H9 (cell line): ENCODE results near the gene UTP3. TPM values are rescaled to one million over a fixed set of nuclear protein-coding genes. Genes with fewer than 3 reads are reported as not detected.

ENCODE experiments used
- DNase-seq: peaks from one replicate; pipeline ENCODE4 v3.0.0-alpha.2; 2017
- H2AFZ ChIP-seq: one replicate; pipeline ENCODE4 v1.6.1; 2013; ENCODE audit warnings: mild to moderate bottlenecking, low read length, control low read depth, moderate library complexity
- H2AK5ac ChIP-seq: 2 replicates; pipeline ENCODE4 v1.6.1; 2013; ENCODE audit warnings: low read length, control low read depth, mixed read lengths; ENCODE audit not compliant: insufficient read length
- H2BK120ac ChIP-seq: one replicate; pipeline ENCODE4 v1.6.1; 2013; ENCODE audit warnings: low read depth, mild to moderate bottlenecking, low read length, control low read depth, inconsistent platforms; ENCODE audit not compliant: poor library complexity, severe bottlenecking
- H2BK12ac ChIP-seq: 2 replicates; pipeline ENCODE4 v1.6.1; 2013; ENCODE audit warnings: low read length, control low read depth, mixed read lengths, low read depth; ENCODE audit not compliant: insufficient read length
- H2BK15ac ChIP-seq: 2 replicates; pipeline ENCODE4 v1.6.1; 2013; ENCODE audit warnings: low read depth, low read length, control low read depth
- H2BK20ac ChIP-seq: one replicate; pipeline ENCODE4 v1.6.1; 2013; ENCODE audit warnings: low read depth, mild to moderate bottlenecking, low read length, control low read depth, inconsistent platforms; ENCODE audit not compliant: poor library complexity, severe bottlenecking
- H2BK5ac ChIP-seq: 2 replicates; pipeline ENCODE4 v1.6.1; 2013; ENCODE audit warnings: low read length, control low read depth, mixed read lengths; ENCODE audit not compliant: insufficient read length
- H3K14ac ChIP-seq: 2 replicates; pipeline ENCODE4 v1.6.1; 2013; ENCODE audit warnings: low read length, control low read depth; ENCODE audit not compliant: insufficient read depth
- H3K18ac ChIP-seq: 2 replicates; pipeline ENCODE4 v1.6.1; 2013; ENCODE audit warnings: low read depth, mild to moderate bottlenecking, mixed read lengths, low read length, control low read depth; ENCODE audit not compliant: insufficient read length
- H3K23ac ChIP-seq: 2 replicates; pipeline ENCODE4 v1.6.1; 2013; ENCODE audit warnings: low read length, control low read depth, mixed read lengths, low read depth; ENCODE audit not compliant: insufficient read length
- H3K23me2 ChIP-seq: 2 replicates; pipeline ENCODE4 v1.6.1; 2013; ENCODE audit warnings: low read depth, mild to moderate bottlenecking, mixed read lengths, low read length, control low read depth; ENCODE audit not compliant: insufficient read length, poor library complexity, severe bottlenecking
- H3K27ac ChIP-seq: 2 replicates; pipeline ENCODE4 v1.5.1; 2013; ENCODE audit warnings: low read length, control low read depth, mixed read lengths, low read depth; ENCODE audit not compliant: insufficient read length
- H3K27me3 ChIP-seq: 2 replicates; pipeline ENCODE4 v1.6.1; 2013; ENCODE audit warnings: low read length, control low read depth, inconsistent platforms; ENCODE audit not compliant: insufficient read depth
- H3K4ac ChIP-seq: 2 replicates; pipeline ENCODE4 v1.6.1; 2013; ENCODE audit warnings: low read depth, mild to moderate bottlenecking, control low read depth, inconsistent platforms, low read length, moderate library complexity
- H3K4me1 ChIP-seq: 2 replicates; pipeline ENCODE4 v1.6.1; 2013; ENCODE audit warnings: low read length, control low read depth, inconsistent platforms; ENCODE audit not compliant: insufficient read depth
- H3K4me2 ChIP-seq: 2 replicates; pipeline ENCODE4 v1.6.1; 2013; ENCODE audit warnings: low read length, control low read depth, mixed read lengths; ENCODE audit not compliant: insufficient read length, insufficient read depth
- H3K56ac ChIP-seq: 2 replicates; pipeline ENCODE4 v1.6.1; 2013; ENCODE audit warnings: low read depth, mild to moderate bottlenecking, mixed read lengths, low read length, control low read depth; ENCODE audit not compliant: insufficient read length
- H3K79me1 ChIP-seq: 2 replicates; pipeline ENCODE4 v1.6.1; 2013; ENCODE audit warnings: low read depth, mild to moderate bottlenecking, moderate library complexity, low read length, control low read depth, inconsistent platforms; ENCODE audit not compliant: insufficient read depth, poor library complexity, severe bottlenecking
- H3K79me2 ChIP-seq: 2 replicates; pipeline ENCODE4 v1.6.1; 2013; ENCODE audit warnings: low read length, control low read depth, inconsistent platforms; ENCODE audit not compliant: insufficient read depth
- H3K9ac ChIP-seq: 2 replicates; pipeline ENCODE4 v1.6.1; 2013; ENCODE audit warnings: low read length, control low read depth, mixed read lengths; ENCODE audit not compliant: insufficient read length; ENCODE audit errors: extremely low read depth
- H3K9me3 ChIP-seq: one replicate; pipeline ENCODE4 v1.6.1; 2013; ENCODE audit warnings: low read depth, low read length, inconsistent platforms; ENCODE audit not compliant: control insufficient read depth
- H3T11ph ChIP-seq: one replicate; pipeline ENCODE4 v1.6.1; 2013; ENCODE audit warnings: mild to moderate bottlenecking, low read length, control low read depth, inconsistent platforms
- H4K20me1 ChIP-seq: one replicate; pipeline ENCODE4 v1.6.1; 2013; ENCODE audit not compliant: control insufficient read depth, insufficient read length, insufficient read depth
- H4K5ac ChIP-seq: 2 replicates; pipeline ENCODE4 v1.6.1; 2013; ENCODE audit warnings: low read depth, mild to moderate bottlenecking, mixed read lengths, low read length, control low read depth; ENCODE audit not compliant: insufficient read length
- H4K8ac ChIP-seq: replicated peaks from 2 replicates; pipeline ENCODE4 v1.6.1; 2013; ENCODE audit warnings: low read length, control low read depth, mixed read lengths, low read depth; ENCODE audit not compliant: insufficient read length
- H4K91ac ChIP-seq: 2 replicates; pipeline ENCODE4 v1.6.1; 2013; ENCODE audit warnings: low read depth, mild to moderate bottlenecking, moderate library complexity, mixed read lengths, low read length, control low read depth; ENCODE audit not compliant: insufficient read length
- H3K27ac Mint-ChIP-seq, 3 experiments: 2 replicates in 2 of 3; 3 replicates in 1 of 3; pipeline ENCODE4 v1.8.0; 2020 to 2021; ENCODE audit warnings: mixed read lengths in 3 of 3, mild to moderate bottlenecking in 1 of 3, moderate library complexity in 1 of 3
- H3K27me3 Mint-ChIP-seq: 2 replicates; pipeline ENCODE4 v1.8.0; 2021; ENCODE audit warnings: low read depth, mild to moderate bottlenecking, moderate library complexity, mixed read lengths
- H3K36me3 Mint-ChIP-seq, 3 experiments: 2 replicates in 2 of 3; 3 replicates in 1 of 3; pipeline ENCODE4 v1.8.0; 2020 to 2021; ENCODE audit warnings: low read depth in 3 of 3, mixed read lengths in 3 of 3; ENCODE audit not compliant: insufficient read depth in 1 of 3
- H3K4me1 Mint-ChIP-seq, 2 experiments: 2 replicates each; pipeline ENCODE4 v1.8.0; 2020; ENCODE audit warnings: mixed read lengths in 2 of 2
- H3K4me3 Mint-ChIP-seq, 2 experiments: 2 replicates in 1 of 2; 3 replicates in 1 of 2; pipeline ENCODE4 v1.8.0; 2020 to 2021; ENCODE audit warnings: mild to moderate bottlenecking in 2 of 2, mixed read lengths in 2 of 2, moderate library complexity in 1 of 2
- H3K9me3 Mint-ChIP-seq, 2 experiments: 2 replicates in 1 of 2; 3 replicates in 1 of 2; pipeline ENCODE4 v1.8.0; 2020; ENCODE audit warnings: mild to moderate bottlenecking in 2 of 2, mixed read lengths in 2 of 2, moderate library complexity in 1 of 2
- WGBS: extraction: QIAGEN DNeasy Blood & Tissue Kit; methylation state at CpG from one replicate; pipeline ENCODE4 v1.1.7; 2013; ENCODE audit warnings: missing lambda C conversion rate, low lambda C conversion rate, mixed read lengths; ENCODE audit not compliant: insufficient read length; ENCODE audit errors: extremely low coverage; 5-methylcytosine and 5-hydroxymethylcytosine counted together
- total RNA-seq: library from RNA; stranded (reverse); gene quantifications from 2 replicates; pipeline ENCODE4 v1.2.1, GENCODE V29; 2021
- TF ChIP-seq, protein P1 (sequence below): fragments of 200-600 bp; sonication (generic); conservative IDR thresholded peaks from 3 replicates; pipeline ENCODE4 v1.8.0; 2021; ENCODE audit warnings: antibody characterized with exemption, mild to moderate bottlenecking

Gene UTP3
- total RNA-seq, 1 experiment from 2014 or later: 49.3 TPM

- H3K27ac Mint-ChIP-seq: no peak overlapping the region
- H3K4me2 ChIP-seq: no peak overlapping the region
Observed at GRCh38 chr4:70715097-70715496, 26.8 kb downstream of the UTP3 start.

More at GRCh38 chr4:70715097-70715496, 26.8 kb downstream of the UTP3 start:
- no peaks in the 10 kb centered on the region for H3K27me3 ChIP-seq
- no peaks in the 10 kb centered on the region for H3K9me3 ChIP-seq
- Mint-ChIP-seq H3K9me3 (no peaks in the 10 kb centered on the region), H3K36me3 (no peaks in the 10 kb centered on the region), H3K4me3 (no peak overlapping the region), H3K27me3 (no peaks in the 10 kb centered on the region), H3K4me1 (peaks cover 24 to 30% of the 10 kb centered on the region in 2 experiments)
- H3K9ac ChIP-seq: no peak overlapping the region
- DNase-seq: no peak
- H2BK12ac ChIP-seq: no peak overlapping the region
- TF ChIP-seq, protein P1, sequence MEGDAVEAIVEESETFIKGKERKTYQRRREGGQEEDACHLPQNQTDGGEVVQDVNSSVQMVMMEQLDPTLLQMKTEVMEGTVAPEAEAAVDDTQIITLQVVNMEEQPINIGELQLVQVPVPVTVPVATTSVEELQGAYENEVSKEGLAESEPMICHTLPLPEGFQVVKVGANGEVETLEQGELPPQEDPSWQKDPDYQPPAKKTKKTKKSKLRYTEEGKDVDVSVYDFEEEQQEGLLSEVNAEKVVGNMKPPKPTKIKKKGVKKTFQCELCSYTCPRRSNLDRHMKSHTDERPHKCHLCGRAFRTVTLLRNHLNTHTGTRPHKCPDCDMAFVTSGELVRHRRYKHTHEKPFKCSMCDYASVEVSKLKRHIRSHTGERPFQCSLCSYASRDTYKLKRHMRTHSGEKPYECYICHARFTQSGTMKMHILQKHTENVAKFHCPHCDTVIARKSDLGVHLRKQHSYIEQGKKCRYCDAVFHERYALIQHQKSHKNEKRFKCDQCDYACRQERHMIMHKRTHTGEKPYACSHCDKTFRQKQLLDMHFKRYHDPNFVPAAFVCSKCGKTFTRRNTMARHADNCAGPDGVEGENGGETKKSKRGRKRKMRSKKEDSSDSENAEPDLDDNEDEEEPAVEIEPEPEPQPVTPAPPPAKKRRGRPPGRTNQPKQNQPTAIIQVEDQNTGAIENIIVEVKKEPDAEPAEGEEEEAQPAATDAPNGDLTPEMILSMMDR: no peak
- H2BK5ac ChIP-seq: no peak overlapping the region
- H3K14ac ChIP-seq: no peak overlapping the region
- no peak overlapping the region for H3K23ac ChIP-seq
- no peaks in the 10 kb centered on the region for H4K20me1 ChIP-seq
- no peak overlapping the region for H3K18ac ChIP-seq
- no peak overlapping the region for H3K4ac ChIP-seq
- H3K79me2 ChIP-seq: no peaks in the 10 kb centered on the region; the same call in 1 of the 2 replicates
- H2BK120ac ChIP-seq: no peak overlapping the region
- H3K27ac ChIP-seq: no peak overlapping the region
- no peak overlapping the region for H2AFZ ChIP-seq
- no peak overlapping the region for H2BK20ac ChIP-seq
- H2AK5ac ChIP-seq: no peak overlapping the region
- H3K4me1 ChIP-seq: no peaks in the 10 kb centered on the region; the same call in 1 of the 2 replicates
- H4K91ac ChIP-seq: no peak overlapping the region
- WGBS: no CpG with 5 or more reads among the region's 6 CpGs
- no peak overlapping the region for H4K8ac ChIP-seq
- H3K23me2 ChIP-seq: no peaks in the 10 kb centered on the region
- H4K5ac ChIP-seq: no peak overlapping the region
- no peak overlapping the region for H3K56ac ChIP-seq
- no peak overlapping the region for H2BK15ac ChIP-seq
- H3K79me1 ChIP-seq: no peaks in the 10 kb centered on the region
- no peak overlapping the region for H3T11ph ChIP-seq
